Activated CD4-positive, CD25-positive, alpha-beta regulatory T cell (primary cell): ENCODE data around the gene HEXIM1.

ENCODE experiments used
- DNase-seq, 4 experiments: peaks; one replicate each; lab custom pipeline; 2025; lab: John Stamatoyannopoulos, UW

Gene HEXIM1

GRCh38 chr17:45172232-45172540 lies 23.9 kb downstream of the HEXIM1 start:
- DNase-seq, result no peak

GRCh38 chr17:45172541-45173286 lies 24.4 kb downstream of the HEXIM1 start:
- DNase-seq, result peak in 3 of 4 experiments; percentile 18 to 32 (median 24)

- no peak for DNase-seq
Observed at GRCh38 chr17:45175759-45176115, 27.5 kb downstream of the HEXIM1 start.

GRCh38 chr17:45177563-45177962 lies 29.3 kb downstream of the HEXIM1 start:
- DNase-seq, result no peak

GRCh38 chr17:45184144-45184543 lies 35.9 kb downstream of the HEXIM1 start:
- no peak for DNase-seq

- DNase-seq, result no peak
Observed at GRCh38 chr17:45186801-45187354, 38.6 kb downstream of the HEXIM1 start.

GRCh38 chr17:45189009-45189408 lies 40.7 kb downstream of the HEXIM1 start:
- no peak for DNase-seq

GRCh38 chr17:45190503-45191255 lies 42.4 kb downstream of the HEXIM1 start:
- no peak for DNase-seq

- DNase-seq, result no peak
Observed at GRCh38 chr17:45195424-45195823, 47.1 kb downstream of the HEXIM1 start.

- no peak for DNase-seq
Observed at GRCh38 chr17:45197108-45197507, 48.8 kb downstream of the HEXIM1 start.

GRCh38 chr17:45197555-45198334 lies 49.5 kb downstream of the HEXIM1 start:
- DNase-seq, result peak; percentile 76 to 93 (median 83)

- no peak for DNase-seq
Observed at GRCh38 chr17:45200701-45201100, 52.4 kb downstream of the HEXIM1 start.

- no peak for DNase-seq
Observed at GRCh38 chr17:45201457-45201856, 53.2 kb downstream of the HEXIM1 start.
